Measurements from ENCODE around the gene SLC10A3.

Gene SLC10A3

GRCh38 chrX:154441984-154442707, 48.3 kb downstream of the SLC10A3 start:
- no peak for DNase-seq

GRCh38 chrX:154441564-154441963, 48.9 kb downstream of the SLC10A3 start:
- no peak for DNase-seq

- DNase-seq = no peak
These were observed 49.6 kb downstream of the SLC10A3 start for GRCh38 chrX:154440623-154441357.

- DNase-seq = no peak
These were observed 50.6 kb downstream of the SLC10A3 start for GRCh38 chrX:154439841-154440240.

- no peak for DNase-seq
These were observed 52.2 kb downstream of the SLC10A3 start for GRCh38 chrX:154437971-154438893.

Measured in amygdala (tissue), 56 donors.